ENCODE measurements around the gene STK32B.

Gene STK32B

GRCh38 chr4:5489260-5489659 is 438.0 kb downstream of the STK32B start:
- in situ Hi-C loops (cut with HindIII; ENCODE audit: low sequenced_read_pairs): no loop called here

- in situ Hi-C loops (cut with HindIII; ENCODE audit: low sequenced_read_pairs): no loop called here
Measured at GRCh38 chr4:5497489-5497888, 446.2 kb downstream of the STK32B start.

- in situ Hi-C loops (cut with HindIII; ENCODE audit: low sequenced_read_pairs): no loop called here
Measured at GRCh38 chr4:5500165-5500564, 448.9 kb downstream of the STK32B start.

GRCh38 chr4:5503336-5503936 is 452.2 kb downstream of the STK32B start:
- in situ Hi-C loops (cut with HindIII; ENCODE audit: low sequenced_read_pairs): no loop called here

DNA sequence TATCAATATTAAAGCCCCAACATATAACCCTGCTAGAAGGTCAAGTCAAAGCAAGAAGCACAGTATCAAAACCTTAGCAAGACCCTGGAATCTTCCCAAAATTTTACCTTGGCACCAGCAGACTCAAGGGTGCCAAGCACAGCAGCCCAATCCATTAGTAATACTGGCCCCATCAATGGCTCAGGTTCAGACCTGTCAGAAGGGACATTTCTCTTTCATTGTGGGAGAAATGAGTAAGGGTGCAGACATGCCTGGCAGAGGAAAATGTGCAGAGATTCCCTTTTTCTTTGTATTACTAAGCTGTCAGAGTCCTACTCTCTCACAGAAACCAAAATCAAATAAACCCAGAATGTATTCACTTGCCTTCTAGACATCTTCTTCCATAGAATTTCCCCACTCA is 453.2 kb downstream of the STK32B start:
- in situ Hi-C loops (cut with HindIII; ENCODE audit: low sequenced_read_pairs): no loop called here

DNA sequence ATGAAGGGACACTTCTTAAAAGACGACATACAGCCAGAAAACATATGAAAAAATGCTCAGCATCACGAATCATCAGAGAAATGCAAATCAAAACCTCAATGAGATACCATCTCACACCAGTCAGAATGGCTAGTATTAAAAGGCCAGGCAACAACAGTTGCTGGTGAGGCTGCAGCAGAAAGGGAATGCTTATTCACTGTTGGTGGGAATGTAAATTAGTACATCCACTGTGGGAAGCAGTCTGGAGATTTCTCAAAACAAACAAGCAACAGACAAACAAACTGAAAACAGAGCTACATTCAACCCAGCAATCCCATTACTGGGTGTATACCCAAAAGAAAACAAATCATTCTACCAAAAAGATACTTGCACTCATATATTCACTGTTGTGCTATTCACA is 459.2 kb downstream of the STK32B start:
- in situ Hi-C loops (cut with HindIII; ENCODE audit: low sequenced_read_pairs): no loop called here

DNA sequence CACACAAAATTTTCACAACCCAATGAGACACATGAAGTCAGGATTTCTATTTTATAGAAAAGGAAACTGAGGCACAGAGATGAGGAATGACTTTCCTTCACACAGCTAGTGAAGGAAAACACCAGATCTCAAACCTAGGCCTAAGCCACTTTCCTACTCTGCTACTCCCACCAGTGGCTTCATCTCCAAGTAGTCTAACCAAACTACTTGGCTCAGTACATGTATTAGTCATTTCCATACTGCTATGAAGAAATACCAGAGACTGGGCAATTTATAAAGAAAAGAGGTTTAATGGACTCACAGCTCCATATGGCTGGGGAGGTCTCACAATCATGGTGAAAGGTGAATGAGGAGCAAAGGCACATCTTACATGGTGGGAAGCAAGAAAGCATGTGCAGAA is 460.5 kb downstream of the STK32B start:
- in situ Hi-C loops (cut with HindIII; ENCODE audit: low sequenced_read_pairs): no loop called here

- in situ Hi-C loops (cut with HindIII; ENCODE audit: low sequenced_read_pairs): no loop called here
Measured at GRCh38 chr4:5515646-5516045, 464.4 kb downstream of the STK32B start.

- in situ Hi-C loops (cut with HindIII; ENCODE audit: low sequenced_read_pairs): no loop called here
Measured at GRCh38 chr4:5517372-5517771, 466.1 kb downstream of the STK32B start.

DNA sequence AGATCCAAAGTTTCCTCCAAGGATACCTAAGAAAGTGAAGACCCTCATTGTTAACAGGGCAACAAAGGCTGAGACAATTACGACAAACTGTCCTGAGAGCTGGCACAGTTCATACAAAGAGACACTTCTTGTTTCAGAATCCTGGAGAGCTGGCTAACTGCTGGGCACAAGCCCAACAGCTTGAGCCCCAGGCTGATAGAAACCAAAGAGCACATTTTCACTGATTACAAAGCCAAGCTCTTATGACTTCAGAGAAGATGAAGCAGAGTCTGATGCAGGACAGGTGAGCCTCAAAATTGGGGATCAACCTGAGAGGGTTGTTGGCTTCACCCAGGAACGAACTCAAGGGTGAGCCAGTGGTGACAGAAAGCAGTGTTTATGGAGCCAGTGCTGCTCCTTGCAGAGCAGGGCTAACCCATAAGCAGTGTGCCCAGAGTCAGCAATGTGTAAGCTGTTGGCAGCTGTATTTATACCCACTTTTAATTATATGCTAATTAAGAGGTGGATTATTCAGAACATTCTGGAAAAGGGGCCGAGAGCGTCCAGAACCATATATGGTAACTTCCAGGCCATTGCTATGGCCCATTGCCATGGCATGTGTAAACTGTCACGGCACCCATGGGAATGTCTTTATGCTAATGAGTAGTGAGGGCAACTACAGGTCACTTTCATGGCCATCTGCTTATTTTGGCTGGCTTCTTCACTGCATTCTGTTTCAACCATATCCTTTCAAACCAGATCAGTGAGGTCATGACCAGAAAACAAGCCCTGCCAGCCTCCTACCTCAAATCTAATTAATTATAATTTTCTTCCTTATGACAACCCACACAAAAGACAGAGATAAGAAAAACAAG is 473.4 kb downstream of the STK32B start:
- in situ Hi-C loops (cut with HindIII; ENCODE audit: low sequenced_read_pairs): no loop called here

DNA sequence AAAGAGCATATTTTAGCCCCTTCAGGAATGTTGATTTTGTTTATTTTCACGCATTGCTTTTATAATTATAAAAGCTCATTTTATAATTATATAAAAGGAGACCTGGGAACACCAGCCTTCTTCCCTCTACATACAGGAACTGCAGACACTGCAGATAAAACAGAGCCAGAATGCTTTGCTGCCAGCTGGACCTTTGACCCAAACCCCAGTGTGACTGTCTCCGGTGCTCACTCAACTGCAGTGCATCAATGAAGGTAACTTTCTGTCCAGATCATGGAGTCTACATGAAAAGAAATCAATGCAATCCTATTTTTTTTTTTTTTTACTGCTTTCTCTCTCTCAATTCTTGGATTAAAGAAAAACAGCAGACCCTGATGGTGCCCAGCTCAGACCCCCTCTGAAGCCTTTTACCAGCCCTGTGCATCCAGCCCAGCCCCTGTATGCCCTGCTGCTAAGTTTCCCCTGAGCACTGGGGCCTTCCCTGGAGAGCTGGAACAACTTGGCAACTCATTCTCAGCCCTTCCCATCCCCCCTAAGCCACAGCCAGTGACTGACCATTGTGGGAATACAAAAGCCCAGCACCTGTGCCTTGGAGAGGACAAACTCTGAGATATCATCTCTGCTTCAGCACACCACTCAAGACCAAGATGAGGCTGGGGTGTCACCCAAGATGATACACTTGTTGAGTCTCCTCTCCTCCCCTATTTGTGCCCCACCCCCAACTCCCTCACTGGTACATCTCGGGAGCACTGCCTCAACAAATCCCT is 475.0 kb downstream of the STK32B start:
- in situ Hi-C loops (cut with HindIII; ENCODE audit: low sequenced_read_pairs): no loop called here

GRCh38 chr4:5527211-5527610 is 475.9 kb downstream of the STK32B start:
- in situ Hi-C loops (cut with HindIII; ENCODE audit: low sequenced_read_pairs): no loop called here

- in situ Hi-C loops (cut with HindIII; ENCODE audit: low sequenced_read_pairs): no loop called here
Measured at GRCh38 chr4:5528031-5528436, 476.8 kb downstream of the STK32B start.

DNA sequence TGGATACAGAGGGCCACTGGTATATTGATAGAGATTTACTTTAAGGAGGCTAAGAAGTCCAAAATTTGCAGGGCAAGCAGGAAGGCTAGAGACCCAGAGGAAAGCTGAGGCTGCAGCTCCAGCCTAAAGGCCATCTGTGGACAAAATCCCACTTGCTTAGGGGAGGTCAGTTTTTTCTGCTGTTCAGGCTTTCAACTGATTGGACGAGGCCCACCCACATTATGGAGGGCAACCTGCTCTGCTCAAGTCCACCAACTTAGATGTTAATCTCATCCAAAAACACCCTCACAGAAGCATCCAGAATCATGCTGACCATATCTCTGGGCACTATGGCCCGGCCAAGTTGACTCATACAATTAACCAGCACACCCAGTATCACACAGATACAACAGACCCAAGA is 480.8 kb downstream of the STK32B start:
- in situ Hi-C loops (cut with HindIII; ENCODE audit: low sequenced_read_pairs): no loop called here

GRCh38 chr4:5539584-5539983 is 488.3 kb downstream of the STK32B start:
- in situ Hi-C loops (cut with HindIII; ENCODE audit: low sequenced_read_pairs): no loop called here

- in situ Hi-C loops (cut with HindIII; ENCODE audit: low sequenced_read_pairs): no loop called here
Measured at GRCh38 chr4:5541169-5541568, 489.9 kb downstream of the STK32B start.

DNA sequence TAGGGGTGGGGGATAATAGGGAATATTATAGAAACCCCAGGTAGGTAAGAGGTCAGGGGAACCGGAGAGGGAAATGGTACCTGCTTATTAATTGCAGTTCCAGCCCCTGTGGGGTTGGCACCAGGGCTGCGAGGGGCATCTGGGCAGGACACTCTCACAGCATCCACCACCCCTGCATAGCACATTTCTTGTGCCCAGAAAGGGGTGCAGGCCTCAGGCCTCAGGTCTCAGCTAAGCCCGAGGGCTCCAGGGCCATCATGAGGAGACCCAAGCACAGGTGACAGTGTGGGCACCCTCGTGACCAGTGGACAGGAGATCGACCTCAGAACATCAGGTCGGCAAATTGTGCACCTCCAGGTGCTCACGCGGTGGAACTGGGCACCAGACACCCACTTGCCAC is 492.4 kb downstream of the STK32B start:
- in situ Hi-C loops (cut with HindIII; ENCODE audit: low sequenced_read_pairs): no loop called here

DNA sequence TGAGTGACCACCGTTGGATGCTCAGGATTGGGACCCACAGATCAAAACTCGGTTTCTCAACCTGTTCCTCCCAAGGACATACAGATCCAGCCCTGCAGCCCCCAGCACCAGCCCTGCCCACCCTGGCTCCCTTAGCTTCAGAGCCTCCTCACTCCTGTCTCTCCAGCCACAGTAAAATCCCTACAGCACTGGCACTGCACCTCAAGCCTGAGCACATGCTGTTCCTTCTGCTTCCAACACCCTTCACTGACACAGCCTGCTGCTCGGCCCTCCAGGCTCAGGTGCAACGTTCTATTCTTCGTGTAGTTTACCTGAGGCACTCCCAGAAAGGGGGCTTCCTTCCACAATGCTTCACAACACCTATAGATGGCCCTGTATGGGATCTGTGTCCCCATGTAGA is 493.5 kb downstream of the STK32B start:
- in situ Hi-C loops (cut with HindIII; ENCODE audit: low sequenced_read_pairs): no loop called here

DNA sequence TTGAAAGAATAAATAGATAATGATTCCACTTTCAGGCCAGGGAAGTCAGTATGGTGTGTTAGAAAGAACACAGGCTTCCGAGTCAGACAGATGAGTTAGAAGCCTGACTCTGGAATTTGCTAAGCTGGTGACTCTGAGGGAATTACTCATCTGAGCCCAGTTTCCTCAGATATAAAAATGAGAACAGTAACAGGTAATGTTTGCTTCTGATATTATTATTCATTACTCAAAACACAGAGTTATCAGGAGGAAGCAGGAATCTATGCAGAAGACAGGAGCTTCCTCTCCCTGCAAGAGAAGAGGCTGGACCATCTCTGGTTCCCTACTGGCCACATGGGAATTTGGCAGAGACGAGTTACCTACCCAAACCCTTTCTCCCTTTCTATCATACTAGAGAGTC is 494.0 kb downstream of the STK32B start:
- in situ Hi-C loops (cut with HindIII; ENCODE audit: low sequenced_read_pairs): no loop called here

DNA sequence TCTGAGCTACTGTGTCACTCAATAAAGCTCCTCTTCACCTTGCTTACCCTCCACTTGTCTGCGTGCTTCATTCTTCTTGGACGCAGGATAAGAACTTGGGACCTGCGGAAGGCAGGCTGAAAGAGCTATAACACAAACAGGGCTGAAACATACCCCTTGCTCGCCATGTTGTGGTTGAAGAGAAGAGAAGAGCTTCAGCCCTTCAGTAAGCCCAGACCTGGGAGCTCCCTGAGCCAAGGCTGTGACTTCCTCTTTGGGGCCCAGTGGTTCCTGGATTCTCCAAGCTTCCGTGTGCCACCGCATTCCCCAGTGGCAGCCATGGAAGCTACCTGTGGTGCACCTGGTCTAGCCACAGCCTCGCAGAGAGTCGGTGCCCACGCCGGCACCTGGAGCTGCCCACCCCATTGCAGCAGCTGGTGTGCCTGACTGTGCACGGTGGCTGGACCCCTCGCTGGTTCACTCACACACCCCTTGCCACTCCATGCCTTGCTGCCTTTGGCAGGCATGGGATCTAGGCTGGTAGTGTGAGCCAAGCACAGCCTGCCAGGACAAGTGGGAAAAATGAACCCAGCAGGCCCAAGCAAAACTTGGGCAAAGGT is 496.5 kb downstream of the STK32B start:
- in situ Hi-C loops (cut with HindIII; ENCODE audit: low sequenced_read_pairs): no loop called here

Data from DLD1 (cell line).